Trophoblast cell (in vitro differentiated cells and primary cell): ENCODE measurements around the gene DYNLT4.
"Not testable (repeated sequence)": the region's sequence is repeated elsewhere in the genome, so short reads cannot be mapped to it uniquely, and the experiment has no call there.

ENCODE experiments used
- DNase-seq, 2 donors: peaks; one replicate each; pipeline ENCODE4 v3.0.0-alpha.2; 2016
- H2AFZ ChIP-seq: 2 replicates; pipeline ENCODE4 v1.6.1; 2013; ENCODE audit warnings: low read length, moderate library complexity, mild to moderate bottlenecking; ENCODE audit not compliant: insufficient read depth, poor library complexity
- H2AK5ac ChIP-seq: 2 replicates; pipeline ENCODE4 v1.6.1; 2013; ENCODE audit warnings: mild to moderate bottlenecking, low read length
- H2BK120ac ChIP-seq: 2 replicates; pipeline ENCODE4 v1.6.1; 2013; ENCODE audit warnings: low read length, mild to moderate bottlenecking, moderate library complexity; ENCODE audit not compliant: insufficient read depth, poor library complexity
- H2BK12ac ChIP-seq: 2 replicates; pipeline ENCODE4 v1.6.1; 2013; ENCODE audit warnings: mild to moderate bottlenecking, low read length, moderate library complexity
- H2BK5ac ChIP-seq: 2 replicates; pipeline ENCODE4 v1.6.1; 2013; ENCODE audit warnings: low read length, low read depth, moderate library complexity, mild to moderate bottlenecking; ENCODE audit not compliant: poor library complexity
- H3K14ac ChIP-seq: 2 replicates; pipeline ENCODE4 v1.6.1; 2013; ENCODE audit warnings: mild to moderate bottlenecking, low read length
- H3K18ac ChIP-seq: 2 replicates; pipeline ENCODE4 v1.6.1; 2013; ENCODE audit warnings: mild to moderate bottlenecking, low read length
- H3K23ac ChIP-seq: 2 replicates; pipeline ENCODE4 v1.6.1; 2013; ENCODE audit warnings: low read length
- H3K27ac ChIP-seq: 2 replicates; pipeline ENCODE4 v1.5.1; 2013; ENCODE audit warnings: low read depth, mild to moderate bottlenecking, inconsistent platforms, low read length, moderate library complexity
- H3K27me3 ChIP-seq: 2 replicates; pipeline ENCODE4 v1.6.1; 2013; ENCODE audit warnings: inconsistent platforms, mild to moderate bottlenecking, low read length, moderate library complexity; ENCODE audit not compliant: insufficient read depth
- H3K36me3 ChIP-seq, 2 experiments: 1 replicate in 1 of 2; 2 replicates in 1 of 2; pipeline ENCODE4 v1.6.1; 2013; ENCODE audit warnings: low read length in 2 of 2, mild to moderate bottlenecking in 2 of 2, moderate library complexity in 1 of 2; ENCODE audit not compliant: insufficient read depth in 2 of 2, control insufficient read depth in 1 of 2
- H3K4ac ChIP-seq: 2 replicates; pipeline ENCODE4 v1.6.1; 2013; ENCODE audit warnings: low read depth, mild to moderate bottlenecking, low read length, moderate library complexity
- H3K4me1 ChIP-seq, 2 experiments: 1 replicate in 1 of 2; 2 replicates in 1 of 2; pipeline ENCODE4 v1.6.1; 2013; ENCODE audit warnings: low read length in 2 of 2, mild to moderate bottlenecking in 2 of 2, moderate library complexity in 1 of 2; ENCODE audit not compliant: insufficient read depth in 2 of 2, control insufficient read depth in 1 of 2
- H3K4me2 ChIP-seq: 2 replicates; pipeline ENCODE4 v1.6.1; 2013; ENCODE audit warnings: inconsistent platforms, mild to moderate bottlenecking, low read length, moderate library complexity
- H3K4me3 ChIP-seq: 2 replicates; pipeline ENCODE4 v1.5.1; 2013; ENCODE audit warnings: mild to moderate bottlenecking, low read depth, low read length, inconsistent platforms
- H3K79me1 ChIP-seq: one replicate; pipeline ENCODE4 v1.6.1; 2013; ENCODE audit warnings: low read length
- H3K79me2 ChIP-seq: 2 replicates; pipeline ENCODE4 v1.6.1; 2013; ENCODE audit warnings: low read length, mild to moderate bottlenecking; ENCODE audit not compliant: control insufficient read depth, insufficient read depth, poor library complexity
- H3K9ac ChIP-seq: 2 replicates; pipeline ENCODE4 v1.6.1; 2013; ENCODE audit warnings: mild to moderate bottlenecking, low read length
- H3K9me3 ChIP-seq: 2 replicates; pipeline ENCODE4 v1.6.1; 2013; ENCODE audit warnings: low read depth, mild to moderate bottlenecking, control low read depth, inconsistent platforms, low read length; ENCODE audit not compliant: insufficient read depth
- H4K12ac ChIP-seq: 2 replicates; pipeline ENCODE4 v1.6.1; 2013; ENCODE audit warnings: low read depth, mild to moderate bottlenecking, low read length, moderate library complexity
- H4K8ac ChIP-seq: 2 replicates; pipeline ENCODE4 v1.6.1; 2013; ENCODE audit warnings: low read depth, mild to moderate bottlenecking, low read length, moderate library complexity
- H4K91ac ChIP-seq: one replicate; pipeline ENCODE4 v1.6.1; 2013; ENCODE audit warnings: low read depth, mild to moderate bottlenecking, low read length, moderate library complexity
- WGBS: extraction: QIAGEN DNeasy Blood & Tissue Kit; methylation state at CpG from one replicate; pipeline ENCODE4 v1.1.7; 2013; ENCODE audit warnings: missing lambda C conversion rate; ENCODE audit not compliant: insufficient read length, insufficient coverage; ENCODE audit errors: extremely low coverage; 5-methylcytosine and 5-hydroxymethylcytosine counted together

The DYNLT4 gene

GRCh38 chr1:44828003-44828651 is 21.0 kb upstream of the DYNLT4 start:
- H3K27me3 ChIP-seq: no peaks in the 10 kb centered on the region
- no peak overlapping the region for H3K9ac ChIP-seq
- no peak overlapping the region for H3K14ac ChIP-seq
- no peak for DNase-seq
- no peak overlapping the region for H4K12ac ChIP-seq
- no peaks in the 10 kb centered on the region for H3K36me3 ChIP-seq
- no peaks in the 10 kb centered on the region for H3K79me1 ChIP-seq
- H2AK5ac ChIP-seq: peak overlapping the region; percentile 50
- H3K27ac ChIP-seq: no peak overlapping the region
- H4K8ac ChIP-seq: no peak overlapping the region
- no peak overlapping the region for H2BK5ac ChIP-seq
- no peak overlapping the region for H3K4me2 ChIP-seq
- H3K9me3 ChIP-seq: no peaks in the 10 kb centered on the region
- no peak overlapping the region for H2BK120ac ChIP-seq
- no peak overlapping the region for H3K4me3 ChIP-seq
- no peak overlapping the region for H3K18ac ChIP-seq
- H2AFZ ChIP-seq: peak overlapping the region; percentile 5
- H3K23ac ChIP-seq: no peak overlapping the region
- H3K79me2 ChIP-seq: no peaks in the 10 kb centered on the region
- H3K4ac ChIP-seq: no peak overlapping the region
- no peak overlapping the region for H2BK12ac ChIP-seq
- H4K91ac ChIP-seq: no peak overlapping the region
- WGBS: no CpG with 5 or more reads among the region's 21 CpGs
- H3K4me1 ChIP-seq: peaks cover 0 to 4% of the 10 kb centered on the region in 2 experiments

- Histone ChIP-seq H3K4me2 (no peak overlapping the region), H3K18ac (no peak overlapping the region), H2BK120ac (no peak overlapping the region), H2AFZ (no peak overlapping the region), H4K91ac (no peak overlapping the region), H3K79me1 (no peaks in the 10 kb centered on the region), H3K4me1 (peaks cover 0 to 4% of the 10 kb centered on the region in 2 experiments), H2BK12ac (no peak overlapping the region), H3K4me3 (no peak overlapping the region), H3K27ac (no peak overlapping the region), H4K12ac (no peak overlapping the region), H3K9ac (no peak overlapping the region), H3K4ac (no peak overlapping the region), H3K27me3 (no peaks in the 10 kb centered on the region), H3K23ac (no peak overlapping the region), H2AK5ac (no peak overlapping the region), H3K14ac (no peak overlapping the region), H3K36me3 (no peaks in the 10 kb centered on the region), H3K9me3 (no peaks in the 10 kb centered on the region), H3K79me2 (no peaks in the 10 kb centered on the region), H2BK5ac (no peak overlapping the region), H4K8ac (no peak overlapping the region)
- WGBS: no CpG with 5 or more reads among the region's 28 CpGs
- peak in 1 of 2 donors; percentile 43 for DNase-seq
Measured at GRCh38 chr1:44827197-44828002, 20.2 kb upstream of the DYNLT4 start.

GRCh38 chr1:44826375-44827196 is 19.4 kb upstream of the DYNLT4 start:
- Histone ChIP-seq H3K4me3 (no peak overlapping the region), H3K4ac (no peak overlapping the region), H3K14ac (no peak overlapping the region), H3K27me3 (no peaks in the 10 kb centered on the region), H3K27ac (no peak overlapping the region), H3K9ac (peak overlapping the region; percentile 39), H3K4me2 (no peak overlapping the region), H2BK120ac (no peak overlapping the region), H3K9me3 (no peaks in the 10 kb centered on the region), H3K36me3 (no peaks in the 10 kb centered on the region), H3K18ac (no peak overlapping the region), H2AFZ (no peak overlapping the region), H2BK5ac (no peak overlapping the region), H4K91ac (no peak overlapping the region), H3K79me2 (no peaks in the 10 kb centered on the region), H3K4me1 (peaks cover 0 to 4% of the 10 kb centered on the region in 2 experiments), H2AK5ac (no peak overlapping the region), H4K8ac (no peak overlapping the region), H3K23ac (no peak overlapping the region), H2BK12ac (no peak overlapping the region), H3K79me1 (no peaks in the 10 kb centered on the region), H4K12ac (no peak overlapping the region)
- WGBS: no CpG with 5 or more reads among the region's 24 CpGs
- no peak for DNase-seq

- DNase-seq, H3K27me3 ChIP-seq, H3K14ac ChIP-seq, H3K4ac ChIP-seq, H4K91ac ChIP-seq, H2BK120ac ChIP-seq, H2AK5ac ChIP-seq, H3K9me3 ChIP-seq, H3K4me2 ChIP-seq, H3K4me1 ChIP-seq, H3K18ac ChIP-seq, H3K4me3 ChIP-seq, H2AFZ ChIP-seq, H2BK12ac ChIP-seq, H3K36me3 ChIP-seq, H2BK5ac ChIP-seq, H3K9ac ChIP-seq, H3K23ac ChIP-seq, H3K27ac ChIP-seq, H4K8ac ChIP-seq, H4K12ac ChIP-seq, H3K79me1 ChIP-seq, H3K79me2 ChIP-seq: not testable (repeated sequence)
- no CpG with 5 or more reads among the region's 6 CpGs for WGBS
Measured at GRCh38 chr1:44824392-44824791, 17.2 kb upstream of the DYNLT4 start.
